NCI-H69 (cell line): ENCODE measurements around the gene HMG20A.
A peak's percentile ranks its signal among the peaks of the same experiment; 100 is the strongest.
"Not testable (repeated sequence)": the region's sequence is repeated elsewhere in the genome, so short reads cannot be mapped to it uniquely, and the experiment has no call there.

Experiments
- DNase-seq: peaks from one replicate; lab custom pipeline; 2025; lab: John Stamatoyannopoulos, UW

The HMG20A gene

DNA sequence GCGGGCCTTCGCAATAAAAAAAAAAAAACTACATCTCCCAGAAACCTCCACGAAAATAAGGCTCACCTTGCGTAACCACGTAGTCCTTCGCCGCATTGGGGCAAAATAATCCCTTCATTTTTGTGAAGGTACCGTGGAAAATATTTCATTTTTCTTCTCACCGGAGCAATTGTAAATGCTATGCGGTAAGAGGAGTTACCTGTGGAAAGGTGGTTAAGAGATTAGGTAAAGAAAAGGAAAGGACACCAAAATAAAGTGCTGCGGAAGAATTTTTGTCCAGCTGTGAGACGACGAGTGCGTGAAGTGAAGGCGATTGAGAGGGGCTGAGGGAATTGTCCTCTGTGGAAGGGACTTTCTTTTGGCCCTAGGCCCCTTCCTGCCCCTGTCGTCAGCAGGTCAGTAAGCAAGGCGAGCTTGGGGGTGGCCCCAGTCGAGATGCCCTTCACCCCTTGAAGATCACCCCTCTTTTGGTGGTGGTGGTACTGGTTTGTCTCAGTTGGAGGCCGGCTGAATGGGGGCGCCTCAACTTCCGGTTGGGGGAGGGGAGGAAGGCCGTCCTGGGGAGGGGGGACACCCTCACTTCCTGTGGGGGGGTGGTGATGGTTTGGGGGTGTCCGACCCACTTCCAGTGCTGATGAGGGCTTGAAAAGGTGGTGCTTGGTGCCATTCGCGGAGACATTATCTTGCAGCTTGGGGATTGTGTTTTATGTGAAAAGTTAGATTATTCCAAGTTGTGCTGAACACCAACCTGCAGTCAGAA lies at the start of gene HMG20A:
Gene HMG20A (plus strand): TSS at position 279 of the 760 bp plus-strand sequence. CDS start 37,520 bp downstream, outside the sequence.
- DNase-seq: peak; percentile 85

DNA sequence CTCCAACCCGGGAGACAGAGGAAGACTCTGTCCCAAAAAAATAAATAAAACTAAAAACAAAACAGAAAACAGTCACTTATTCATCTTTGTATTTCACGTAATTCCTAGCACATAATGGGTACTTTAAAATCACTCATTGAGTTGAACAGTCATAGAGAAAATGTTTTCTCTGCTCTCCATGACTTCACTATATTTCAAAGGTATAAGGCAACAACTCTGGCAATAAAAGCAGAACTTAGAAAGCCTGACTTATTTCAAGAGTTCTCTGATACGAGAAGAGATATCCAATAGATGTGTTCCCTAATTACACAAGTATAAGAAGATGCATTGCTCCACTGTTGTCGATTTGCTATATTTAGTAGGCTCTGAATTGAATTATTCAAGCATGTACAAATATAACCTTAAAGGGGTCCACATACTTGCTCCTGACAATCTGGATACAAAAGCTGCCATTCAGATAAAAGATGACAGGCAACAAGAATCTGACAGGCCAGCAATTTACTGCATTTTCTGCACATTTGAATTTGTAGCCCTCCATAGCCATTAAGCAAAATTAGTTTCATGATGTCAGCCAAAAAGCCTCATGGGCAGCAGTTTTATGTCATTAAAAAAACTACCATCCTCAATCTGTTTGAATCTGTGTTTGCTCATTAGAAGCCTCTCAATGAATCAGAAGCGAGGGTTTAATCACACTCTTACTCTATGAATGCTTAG lies 48.7 kb upstream of the HMG20A start:
- no peak for DNase-seq

DNA sequence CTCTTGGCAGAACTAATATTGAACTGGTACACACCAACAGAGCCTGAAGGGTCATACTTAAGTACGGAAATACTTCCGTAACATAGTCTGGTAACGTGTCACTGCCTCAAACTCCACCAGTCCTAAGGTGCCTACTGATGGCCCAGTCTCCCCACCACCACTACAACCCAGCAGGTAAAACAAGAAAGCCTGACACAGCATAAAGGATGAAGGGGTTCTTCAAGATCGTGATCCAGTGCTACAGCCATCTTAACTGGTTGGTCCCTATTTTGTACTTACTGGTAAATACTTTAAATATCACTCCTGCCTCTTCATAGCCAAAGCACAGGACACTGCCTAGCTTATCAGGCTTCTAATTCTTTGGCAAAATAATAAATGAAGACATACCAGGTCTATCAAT lies 47.2 kb upstream of the HMG20A start:
- no peak for DNase-seq

DNA sequence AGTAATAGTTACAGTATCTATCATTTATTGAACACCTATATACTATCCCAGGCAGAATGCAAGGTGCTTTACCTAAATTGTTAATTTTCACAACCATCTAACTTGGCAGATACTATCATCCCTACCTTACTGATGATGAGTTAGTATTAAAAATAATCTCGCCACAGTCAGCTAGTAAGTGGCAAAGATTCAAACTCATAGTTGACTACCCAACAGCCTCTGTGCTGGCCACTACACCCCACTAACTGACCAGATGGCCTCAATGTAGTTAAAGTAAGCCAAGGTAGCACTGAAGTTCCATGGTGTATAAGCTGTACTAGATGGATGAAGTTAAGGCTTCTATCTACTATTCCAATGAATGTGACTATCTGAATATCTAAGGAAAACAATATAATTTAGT lies 45.6 kb upstream of the HMG20A start:
- DNase-seq: no peak

DNA sequence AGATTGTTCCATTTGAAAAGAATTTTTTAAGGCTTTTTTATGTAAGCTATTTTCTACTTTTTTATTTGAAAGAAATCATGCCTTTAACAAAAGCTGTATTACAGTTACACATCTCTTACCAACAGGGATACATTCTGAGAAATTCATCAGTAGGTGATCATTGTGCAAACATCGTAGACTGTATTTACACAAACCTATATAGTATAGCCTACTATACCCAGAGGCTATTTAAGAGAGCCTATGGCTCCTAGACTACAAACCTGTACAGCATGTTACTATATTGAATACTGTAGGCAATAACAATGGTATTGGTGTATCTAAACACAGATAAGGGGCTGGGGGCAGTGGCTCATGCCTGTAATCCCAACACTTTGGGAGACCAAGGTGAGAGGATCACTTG lies 43.9 kb upstream of the HMG20A start:
- peak; percentile 64 for DNase-seq

DNA sequence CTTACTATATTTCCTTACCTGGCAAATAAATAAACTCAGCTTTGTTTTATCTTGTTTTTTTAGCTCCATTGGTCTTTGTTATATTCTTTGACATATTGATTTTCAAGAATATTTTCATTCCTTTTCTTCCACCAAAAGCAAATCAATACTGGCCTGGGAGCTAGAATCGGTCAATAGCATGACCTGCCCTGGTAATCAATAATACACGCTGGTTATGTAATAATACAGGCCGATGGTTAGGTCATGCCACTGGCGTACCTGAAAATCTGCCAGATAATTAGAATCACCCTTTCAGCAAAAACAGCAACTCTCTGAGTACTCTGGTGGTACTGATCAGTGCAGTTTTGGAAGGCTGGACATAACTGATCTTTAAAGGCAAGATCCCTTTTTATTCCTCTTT lies 40.7 kb upstream of the HMG20A start:
- no peak for DNase-seq

DNA sequence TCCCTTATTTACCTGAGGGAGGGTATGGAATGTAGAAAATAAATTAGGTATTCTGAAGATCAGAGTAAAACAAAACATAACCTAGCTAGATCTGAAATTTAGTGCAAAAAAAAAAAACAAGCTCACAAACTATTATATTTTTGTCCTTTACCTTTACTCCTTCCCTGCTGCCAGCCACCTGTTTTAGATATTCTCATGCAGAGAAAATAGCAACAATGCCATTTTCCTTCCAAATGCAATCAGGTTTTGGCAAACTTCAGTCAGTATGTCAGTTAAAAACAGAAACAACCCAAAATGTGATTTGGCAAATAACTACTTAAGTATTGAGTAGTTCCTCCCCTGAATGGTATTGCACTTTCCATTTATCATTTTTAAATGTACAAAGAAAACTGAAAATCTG lies 36.6 kb upstream of the HMG20A start:
- no peak for DNase-seq

DNA sequence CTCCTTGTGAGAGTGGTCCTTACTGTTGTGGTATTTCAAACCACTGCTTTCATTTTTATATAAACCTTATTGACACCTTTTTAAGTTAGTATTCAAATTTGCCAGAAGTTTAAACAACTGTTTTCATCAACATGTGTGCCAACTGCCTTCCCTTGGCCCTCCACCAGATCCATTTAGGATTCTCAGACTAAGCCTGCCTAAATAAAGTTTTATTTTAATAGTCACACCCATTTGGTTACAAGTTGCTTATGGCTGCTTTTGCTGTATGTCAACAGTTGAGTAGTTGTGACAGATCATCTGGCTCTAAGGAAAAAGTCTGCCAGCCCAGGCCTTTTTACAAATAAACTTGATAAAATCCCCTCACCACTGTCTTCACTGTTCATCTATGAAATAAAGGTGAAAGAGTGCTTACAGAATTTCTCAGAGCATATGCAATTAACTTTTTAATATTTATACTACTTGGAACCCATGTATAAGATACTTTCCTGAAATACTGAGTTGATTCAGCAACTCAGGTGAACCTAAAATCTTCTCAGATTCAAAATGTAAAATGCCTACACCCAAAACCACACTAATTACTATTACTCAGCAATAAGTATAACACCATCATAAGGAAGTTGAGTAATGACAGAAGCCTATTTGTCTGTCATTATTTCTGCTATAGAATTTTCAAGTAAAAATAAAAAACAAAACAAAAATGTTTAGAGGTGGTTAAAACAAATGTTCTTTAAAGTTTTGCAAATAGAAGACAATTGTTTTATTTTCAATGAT lies 35.9 kb upstream of the HMG20A start:
- no peak for DNase-seq

DNA sequence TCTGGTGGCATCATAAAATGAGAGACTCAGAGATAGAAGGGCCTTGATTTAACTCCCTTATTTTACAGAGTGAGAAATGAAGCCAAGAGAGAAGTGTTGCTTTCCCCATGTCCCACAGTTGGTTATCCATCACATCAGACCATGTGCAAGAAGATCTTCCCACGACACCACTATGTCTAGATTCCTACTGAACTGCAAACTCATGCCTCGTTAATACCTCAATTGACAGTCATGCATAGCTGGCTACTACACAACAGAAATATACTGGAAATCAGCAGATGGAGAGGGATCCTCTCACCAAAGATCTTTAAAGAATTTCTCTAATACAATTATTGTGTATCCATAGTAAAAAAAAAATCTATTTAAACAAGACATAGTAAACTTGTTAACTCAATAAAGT lies 34.1 kb upstream of the HMG20A start:
- DNase-seq: peak; percentile 19

DNA sequence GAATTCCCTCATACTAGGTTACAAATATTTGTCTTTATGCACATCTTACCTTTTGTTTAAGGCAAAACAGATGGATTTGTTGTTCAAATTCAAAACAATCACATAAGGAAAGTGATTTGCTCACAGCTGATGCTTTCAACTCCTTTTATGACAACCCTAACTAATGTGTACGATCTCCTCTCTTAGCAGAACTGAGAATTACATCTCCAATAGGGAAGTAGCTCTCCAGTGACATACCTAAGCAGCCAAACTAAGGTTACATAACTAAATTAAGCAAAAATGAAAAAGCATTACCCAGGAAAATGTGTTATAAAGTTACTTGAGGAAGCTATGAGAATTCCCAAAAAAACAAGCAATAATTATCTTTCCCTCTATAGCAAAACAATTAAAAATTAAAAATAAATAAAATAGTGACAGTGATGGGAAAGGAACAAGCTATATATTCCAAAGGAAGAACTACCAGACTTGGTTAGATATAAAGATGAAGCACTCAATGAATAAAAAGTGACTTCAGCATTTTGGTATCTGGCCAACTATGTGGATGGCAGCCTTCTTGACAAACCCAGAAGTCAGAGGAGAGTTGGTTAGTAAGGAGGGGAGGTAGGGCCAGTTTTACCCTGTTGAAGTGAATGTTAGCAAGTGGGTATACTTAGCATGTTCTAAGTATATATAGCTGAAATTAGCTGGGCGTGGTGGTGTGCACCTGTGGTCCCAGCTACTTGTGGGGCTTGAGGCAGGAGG lies 33.2 kb upstream of the HMG20A start:
- DNase-seq: peak; percentile 13

DNA sequence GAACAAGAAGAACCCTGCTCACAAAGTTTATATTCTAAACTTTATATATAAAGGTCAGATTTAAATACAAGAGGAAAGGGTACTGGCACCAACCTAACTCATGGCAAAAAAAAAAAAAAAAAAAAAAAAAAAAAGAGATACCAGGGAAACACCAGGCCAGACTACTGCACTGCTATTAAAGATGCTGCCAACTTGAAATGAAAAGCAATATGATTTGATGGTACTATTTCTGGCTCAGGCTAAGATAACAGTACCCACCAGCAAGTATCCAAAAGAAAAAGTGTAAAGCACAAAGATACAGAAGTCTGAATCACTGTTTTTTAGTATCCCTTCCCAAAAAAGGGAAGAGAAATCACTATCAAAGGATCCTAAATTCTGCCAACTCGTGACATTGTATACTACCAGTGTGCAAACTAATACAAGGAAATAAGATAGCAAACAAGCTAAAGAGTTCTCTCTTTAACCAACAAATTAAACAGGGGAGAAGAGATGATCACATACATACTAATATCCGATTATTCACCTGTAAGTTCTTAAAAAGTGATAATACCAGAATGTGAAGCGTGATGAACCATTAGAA lies 29.2 kb upstream of the HMG20A start:
- DNase-seq: no peak

DNA sequence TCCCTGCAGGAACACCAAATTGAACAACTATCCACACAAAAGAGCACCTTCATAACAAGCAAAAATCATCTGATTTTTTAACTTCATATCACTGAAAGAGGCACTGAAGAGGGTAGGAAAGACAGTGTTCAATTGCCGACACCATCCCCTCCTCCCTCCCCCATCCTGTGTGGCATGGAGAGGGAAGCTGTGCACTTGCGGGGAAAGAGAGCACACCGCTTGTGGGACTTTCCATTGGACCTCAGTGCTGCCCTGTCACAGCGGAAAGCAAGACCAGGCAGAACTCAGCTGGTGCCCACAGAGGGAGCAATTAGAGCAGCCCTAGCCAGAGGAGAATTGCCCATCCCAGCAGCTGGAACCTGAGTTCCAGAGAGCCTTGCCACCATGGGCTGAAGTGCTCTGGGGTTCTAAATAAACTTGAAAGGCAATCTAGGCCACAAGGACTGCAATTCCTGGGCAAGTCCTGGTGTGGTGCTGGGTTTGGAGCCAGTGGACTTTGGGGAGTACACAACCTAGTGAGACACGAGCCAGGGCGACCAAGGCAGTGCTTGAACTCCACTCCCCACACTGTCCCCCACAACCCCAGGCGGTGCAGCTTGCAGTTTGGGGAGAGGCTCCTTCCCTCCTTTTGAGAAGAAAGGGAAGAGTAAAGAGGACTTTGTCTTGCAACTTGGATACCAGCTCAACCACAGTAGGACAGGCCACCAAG lies 27.8 kb upstream of the HMG20A start:
- DNase-seq: no peak

DNA sequence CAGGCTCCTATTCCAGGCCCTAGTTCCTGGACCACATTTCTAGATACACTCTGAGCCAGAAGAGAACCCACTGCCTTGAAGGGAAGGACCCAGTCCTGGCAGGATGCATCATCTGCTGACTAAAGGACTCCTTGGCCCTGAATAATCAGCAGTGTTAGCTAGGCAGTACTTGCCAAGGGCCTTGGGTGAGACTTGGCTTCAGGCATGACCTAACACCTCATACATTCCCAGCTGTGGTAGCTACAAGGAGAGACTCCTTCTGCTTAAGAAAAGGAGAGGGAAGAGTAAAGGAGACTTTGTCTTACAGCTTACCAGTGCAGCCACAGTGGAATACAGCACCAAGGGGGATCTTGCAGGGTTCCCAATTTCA lies 27.2 kb upstream of the HMG20A start:
- no peak for DNase-seq

DNA sequence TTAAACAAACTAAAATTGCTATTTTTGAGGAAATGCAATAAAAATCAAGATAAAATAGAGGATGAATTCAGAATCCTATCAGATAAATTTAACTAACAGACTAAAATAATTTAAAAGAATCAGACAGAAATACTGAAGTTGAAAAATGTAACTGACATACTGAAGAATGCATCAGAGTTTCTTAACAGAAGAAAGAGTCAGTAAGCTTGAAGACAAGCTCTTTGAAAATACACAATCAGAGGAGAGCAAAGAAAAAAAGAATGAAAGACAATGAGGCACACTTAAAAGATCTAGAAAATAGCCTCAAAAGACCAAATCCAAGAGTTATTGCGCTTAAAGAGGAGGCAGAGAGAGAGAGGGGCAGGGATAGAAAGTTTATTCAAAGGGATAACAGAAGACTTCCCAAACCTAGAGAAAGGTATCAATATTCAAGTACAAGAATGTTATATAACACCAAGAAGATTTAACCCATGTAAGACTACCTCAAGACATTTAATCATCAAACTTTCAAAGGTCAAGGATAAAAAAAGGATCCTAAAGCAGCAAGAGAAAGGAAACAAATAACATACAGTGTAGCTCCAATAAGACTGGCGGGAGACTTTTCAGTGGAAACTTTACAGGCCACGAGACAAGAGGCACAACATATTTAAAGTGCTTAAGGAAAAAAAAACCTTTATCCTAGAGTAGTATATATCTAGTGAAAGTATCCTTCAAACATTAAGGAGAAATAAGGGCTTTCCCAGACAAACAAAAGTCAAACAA lies 25.5 kb upstream of the HMG20A start:
- DNase-seq: no peak

DNA sequence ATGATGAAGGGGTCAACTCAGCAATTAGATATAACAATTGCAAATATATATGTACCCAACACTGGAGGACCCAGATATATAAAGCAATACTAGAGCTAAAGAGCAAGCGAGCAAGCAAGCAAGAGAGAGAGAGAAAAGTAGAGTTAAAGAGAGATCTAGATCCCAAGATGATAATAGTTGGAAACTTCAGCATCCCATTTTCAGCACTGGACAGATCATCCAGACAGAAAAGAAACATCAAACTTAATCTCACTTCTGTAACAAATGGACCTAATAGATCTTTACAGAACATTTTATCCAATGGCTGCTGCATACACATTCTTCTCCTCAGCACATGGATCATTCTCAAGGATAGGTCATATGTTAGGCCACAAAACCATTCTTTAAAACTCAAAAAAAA lies 24.0 kb upstream of the HMG20A start:
- DNase-seq: no peak

DNA sequence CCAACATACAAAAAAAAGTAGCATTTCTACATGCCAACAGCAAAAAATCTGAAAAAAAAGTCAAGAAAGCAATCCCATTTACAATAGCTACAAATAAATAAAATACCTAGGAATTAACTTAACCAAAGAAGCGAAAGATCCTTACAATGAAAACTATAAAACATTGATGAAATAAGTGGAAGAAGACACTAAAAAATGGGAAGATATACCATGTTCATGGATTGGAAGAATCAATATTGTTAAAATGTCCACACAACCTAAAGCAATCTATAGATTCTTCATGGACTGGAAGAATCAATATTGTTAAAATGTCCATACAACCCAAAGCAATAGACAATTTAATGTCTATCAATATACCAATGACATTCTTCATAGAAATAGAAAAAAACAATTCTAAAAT lies 21.8 kb upstream of the HMG20A start:
- DNase-seq: no peak

DNA sequence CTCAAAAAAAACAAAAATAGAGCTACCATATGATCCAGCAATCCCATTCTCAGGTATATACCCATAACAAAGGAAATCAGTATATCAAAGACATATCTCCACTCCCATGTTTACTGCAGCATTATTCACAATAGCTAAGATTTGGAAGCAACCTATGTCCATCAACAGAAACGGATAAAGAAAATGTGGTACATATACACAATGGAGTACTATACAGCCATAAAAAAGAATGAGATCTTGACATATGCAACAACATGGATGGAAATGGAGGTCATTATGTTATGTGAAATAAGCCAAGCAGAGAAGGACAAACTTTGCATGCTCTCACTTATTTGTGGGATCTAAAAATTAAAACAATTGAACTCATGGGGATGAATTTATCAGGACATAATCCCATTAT lies 20.4 kb upstream of the HMG20A start:
- DNase-seq: no peak

DNA sequence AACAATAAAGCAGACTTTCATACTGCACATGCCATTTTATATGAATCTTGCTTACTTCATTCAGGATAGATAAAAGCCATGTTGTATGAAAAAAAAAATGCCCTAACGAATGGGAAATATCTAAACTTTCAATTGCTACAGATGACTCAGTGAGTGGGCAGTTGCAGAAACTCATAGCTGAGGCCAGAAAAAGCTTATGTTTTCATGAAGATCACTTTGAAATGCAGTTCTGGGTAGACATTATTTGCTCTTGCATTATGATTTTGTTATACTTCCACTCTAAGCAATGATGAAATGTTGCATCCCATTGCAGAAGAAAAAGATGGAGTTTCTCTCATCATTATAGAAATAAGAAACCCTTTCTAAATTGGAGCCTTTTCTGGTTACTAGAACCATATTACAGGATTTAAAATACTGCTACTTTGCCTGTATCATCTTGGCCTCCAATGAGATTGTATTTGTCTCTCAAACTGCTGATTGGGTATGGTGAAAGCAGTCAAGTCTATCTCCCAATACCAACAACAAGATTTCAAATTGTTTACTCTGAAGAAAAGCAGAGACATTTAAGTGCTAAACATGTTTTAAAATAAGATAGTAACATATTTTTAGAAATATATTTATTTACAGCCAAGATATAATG lies 17.8 kb upstream of the HMG20A start:
- DNase-seq: no peak

DNA sequence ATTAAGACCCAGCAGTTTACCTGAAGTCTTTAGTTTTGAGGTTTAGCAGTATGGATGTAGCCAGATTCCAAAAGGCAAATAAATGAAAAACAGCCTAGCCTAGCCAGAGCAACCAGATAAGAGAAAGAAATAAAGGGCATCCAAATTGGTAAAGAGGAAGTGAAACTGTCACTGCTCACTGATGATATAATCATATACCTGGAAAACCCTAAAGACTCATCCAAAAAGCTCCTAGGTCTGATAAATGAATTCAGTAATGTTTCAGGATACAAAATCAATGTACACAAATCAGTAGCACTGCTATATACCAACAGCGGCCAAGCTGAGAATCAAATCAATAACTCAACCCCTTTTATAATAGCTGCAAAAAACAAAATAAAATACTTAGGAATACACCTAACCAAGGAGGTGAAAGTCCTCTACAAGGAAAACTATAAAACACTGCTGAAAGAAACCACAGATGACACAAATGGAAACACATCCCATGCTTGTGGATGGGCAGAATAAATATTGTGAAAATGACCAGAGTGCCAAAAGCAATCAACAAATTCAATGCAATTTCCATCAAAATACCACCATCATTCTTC lies 14.4 kb upstream of the HMG20A start:
- DNase-seq: not testable (repeated sequence)

DNA sequence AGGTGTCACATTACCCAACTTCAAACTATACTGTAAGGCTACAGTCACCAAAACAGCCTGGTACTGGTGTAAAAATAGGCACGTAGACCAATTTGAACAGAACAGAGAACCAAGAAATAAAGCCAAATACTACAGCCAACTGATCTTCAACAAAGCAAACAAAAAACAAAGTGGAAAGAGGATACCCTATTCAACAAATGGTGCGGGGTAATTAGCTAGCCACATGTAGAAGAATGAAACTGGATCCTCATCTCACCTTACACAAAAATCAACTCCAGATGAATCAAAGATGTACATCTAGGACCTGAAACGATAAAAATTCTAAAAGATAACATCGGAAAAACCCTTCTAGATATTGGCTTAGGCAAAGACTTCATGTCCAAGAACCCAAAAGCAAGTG lies 13.8 kb upstream of the HMG20A start:
- DNase-seq: peak; percentile 6
